ENCODE data around the gene ANKS1A. TPM values are rescaled to one million over a fixed set of nuclear protein-coding genes. Genes with fewer than 3 reads are reported as not detected.

Gene ANKS1A
- 7.9 and 9.9 TPM in 2 replicates for total RNA-seq

DNA sequence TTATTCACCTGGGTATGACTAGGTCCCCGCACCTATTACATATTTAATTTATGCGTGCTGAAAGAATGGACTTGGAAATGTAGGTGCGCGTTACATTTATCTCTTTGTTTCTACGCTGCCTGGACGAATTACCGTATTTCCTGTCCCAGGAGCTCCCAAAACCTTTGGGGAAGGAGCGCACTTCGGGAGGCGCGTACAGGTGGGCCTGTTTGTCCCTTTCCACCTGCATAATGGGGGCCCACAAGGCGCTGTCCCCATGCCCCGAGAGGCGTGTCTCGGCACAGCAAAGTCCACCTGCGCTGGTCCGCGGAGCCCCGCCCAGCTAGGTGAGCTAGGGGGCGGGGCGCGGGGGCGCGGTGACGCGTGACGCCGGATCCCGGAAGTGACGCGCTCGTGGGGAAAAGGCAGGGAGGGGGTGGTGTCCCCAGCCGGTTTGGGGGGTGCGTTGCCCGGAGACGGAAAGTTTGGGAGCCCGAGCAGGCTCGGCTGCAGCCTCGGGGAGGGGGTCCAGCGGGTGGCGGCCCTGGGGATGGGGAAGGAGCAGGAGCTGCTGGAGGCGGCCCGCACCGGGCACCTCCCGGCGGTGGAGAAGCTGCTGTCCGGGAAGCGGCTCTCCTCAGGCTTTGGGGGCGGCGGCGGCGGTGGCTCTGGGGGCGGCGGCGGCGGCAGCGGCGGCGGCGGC is at the start of gene ANKS1A:
Gene ANKS1A (plus strand): TSS at position 382 of the 682 bp plus-strand sequence. CDS start 148 bp downstream, at position 530.

GRCh38 chr6:34887753-34888513 is 1.1 kb upstream of the ANKS1A start, which contains the start of gene TAF11:
Gene TAF11 (minus strand): TSS chr6:34888042. CDS start chr6:34887957, 85 bp downstream.

Other genes with a start within 250 kb of the ANKS1A start
- gene ILRUN, start 192.5 kb upstream of the ANKS1A start, total RNA-seq = 50.9 and 60.2 TPM in 2 replicates
- gene SNRPC, start 131.8 kb upstream of the ANKS1A start, total RNA-seq = 39.6 and 55.6 TPM in 2 replicates
- 5.0 and 8.2 TPM in 2 replicates for gene BLTP3A, start 97.2 kb upstream of the ANKS1A start, total RNA-seq
- gene TAF11, start 1.2 kb upstream of the ANKS1A start, total RNA-seq = 18.6 and 18.9 TPM in 2 replicates